ENCODE results near the gene POLD2.

DNA sequence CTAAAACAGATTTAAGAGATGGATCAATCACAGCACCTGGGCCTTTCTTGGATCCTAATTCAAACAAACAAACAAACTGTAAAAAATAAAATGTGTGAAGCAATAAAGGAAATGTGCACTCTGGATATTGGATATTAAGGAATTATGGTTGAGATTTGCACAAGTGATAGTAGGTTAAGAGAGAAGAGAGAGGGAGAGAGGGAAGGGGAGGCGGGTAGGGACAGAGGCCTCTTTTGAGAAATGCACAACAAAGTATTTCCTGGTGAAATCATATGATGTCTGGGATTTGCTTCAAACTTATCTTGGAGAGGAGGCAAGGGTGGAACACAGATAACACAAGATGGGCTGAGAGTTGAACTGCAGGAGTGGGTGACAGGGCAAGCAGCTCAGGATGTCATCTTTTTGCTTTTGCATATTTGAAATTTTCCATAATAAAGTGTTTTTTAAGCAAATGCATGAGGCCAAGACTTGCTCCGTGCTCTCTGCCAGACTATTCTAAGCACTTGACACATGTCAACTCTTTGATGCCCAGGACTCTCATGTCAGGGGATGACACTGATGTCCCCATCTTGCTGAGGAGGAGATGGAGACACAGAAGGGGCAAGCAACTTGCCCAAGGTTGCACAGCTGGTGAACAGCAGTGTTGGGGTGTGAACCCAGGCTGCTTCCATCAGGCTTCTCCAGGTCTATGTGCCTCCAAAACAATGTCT is 28.3 kb downstream of the POLD2 start:
- TF ChIP-seq EP300 (IDR thresholded peaks at IDR 0.05) (no peak), POLR2A (IDR thresholded peaks at IDR 0.05) (no peak)
